Stimulated activated CD8-positive, alpha-beta memory T cell treated with anti-CD3 and anti-CD28 coated beads, Interleukin-12 subunit alpha, Interleukin-12 subunit beta, amount 100 ng/mL, for 1 hour (primary cell): Measurements from ENCODE around the gene VPS41.

ENCODE experiments used
- DNase-seq: peaks from one replicate; pipeline ENCODE4 v3.0.0-alpha.2; 2020; ENCODE audit warnings: low read depth

The VPS41 gene

GRCh38 chr7:38905056-38905759, 3.8 kb downstream of the VPS41 start:
- DNase-seq, result no peak

- DNase-seq, result no peak
These were observed 5.9 kb downstream of the VPS41 start for GRCh38 chr7:38903057-38903456.

GRCh38 chr7:38902449-38902848, 6.5 kb downstream of the VPS41 start:
- DNase-seq, result no peak

- DNase-seq, result no peak
These were observed 15.9 kb downstream of the VPS41 start for GRCh38 chr7:38893061-38893460.

GRCh38 chr7:38890597-38890996, 18.4 kb downstream of the VPS41 start:
- no peak for DNase-seq

GRCh38 chr7:38889872-38890432, 19.0 kb downstream of the VPS41 start:
- DNase-seq, result no peak

- DNase-seq, result no peak
These were observed 19.9 kb downstream of the VPS41 start for GRCh38 chr7:38889079-38889478.

- no peak for DNase-seq
These were observed 22.7 kb downstream of the VPS41 start for GRCh38 chr7:38886265-38886664.

- no peak for DNase-seq
These were observed 25.3 kb downstream of the VPS41 start for GRCh38 chr7:38883706-38884105.

GRCh38 chr7:38881947-38882684, 26.9 kb downstream of the VPS41 start:
- DNase-seq, result no peak

- no peak for DNase-seq
These were observed 28.0 kb downstream of the VPS41 start for GRCh38 chr7:38881015-38881414.

- no peak for DNase-seq
These were observed 28.5 kb downstream of the VPS41 start for GRCh38 chr7:38880454-38880853.

- no peak for DNase-seq
These were observed 29.0 kb downstream of the VPS41 start for GRCh38 chr7:38880035-38880434.

- DNase-seq, result no peak
These were observed 30.1 kb downstream of the VPS41 start for GRCh38 chr7:38878694-38879457.

GRCh38 chr7:38873433-38873832, 35.6 kb downstream of the VPS41 start:
- DNase-seq, result no peak

- no peak for DNase-seq
These were observed 36.8 kb downstream of the VPS41 start for GRCh38 chr7:38872202-38872601.

- no peak for DNase-seq
These were observed 38.8 kb downstream of the VPS41 start for GRCh38 chr7:38870147-38870546.

GRCh38 chr7:38863601-38864291, 45.2 kb downstream of the VPS41 start:
- no peak for DNase-seq

- no peak for DNase-seq
These were observed 46.3 kb downstream of the VPS41 start for GRCh38 chr7:38862666-38863065.

GRCh38 chr7:38858259-38858884, 50.6 kb downstream of the VPS41 start:
- no peak for DNase-seq

- DNase-seq, result no peak
These were observed 53.1 kb downstream of the VPS41 start for GRCh38 chr7:38855867-38856266.

GRCh38 chr7:38855386-38855785, 53.6 kb downstream of the VPS41 start:
- DNase-seq, result no peak
